ENCODE data around the gene USP24.
"Not testable (repeated sequence)": the region's sequence is repeated elsewhere in the genome, so short reads cannot be mapped to it uniquely, and the experiment has no call there.

USP24 gene

DNA sequence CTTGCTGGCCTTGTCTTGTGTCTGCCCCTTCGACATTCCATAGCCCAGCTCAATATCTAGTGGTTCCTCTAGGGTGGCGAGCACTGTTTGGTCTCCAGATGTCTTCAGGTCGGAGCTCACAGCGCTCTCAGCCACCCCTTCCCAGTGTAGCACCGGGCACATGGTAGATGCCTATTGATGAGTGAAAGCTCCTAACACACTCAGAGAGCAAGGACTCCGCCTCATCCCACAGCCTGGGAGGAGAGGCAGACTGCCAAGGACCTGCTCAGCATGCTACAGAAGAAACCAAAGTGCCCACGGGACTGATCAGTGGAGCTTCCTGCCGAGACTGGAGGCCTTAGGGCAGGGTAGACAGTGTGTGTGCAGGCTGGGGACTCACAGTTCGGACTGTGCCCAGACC lies 164.9 kb downstream of the USP24 start:
- no peak for DNase-seq

DNA sequence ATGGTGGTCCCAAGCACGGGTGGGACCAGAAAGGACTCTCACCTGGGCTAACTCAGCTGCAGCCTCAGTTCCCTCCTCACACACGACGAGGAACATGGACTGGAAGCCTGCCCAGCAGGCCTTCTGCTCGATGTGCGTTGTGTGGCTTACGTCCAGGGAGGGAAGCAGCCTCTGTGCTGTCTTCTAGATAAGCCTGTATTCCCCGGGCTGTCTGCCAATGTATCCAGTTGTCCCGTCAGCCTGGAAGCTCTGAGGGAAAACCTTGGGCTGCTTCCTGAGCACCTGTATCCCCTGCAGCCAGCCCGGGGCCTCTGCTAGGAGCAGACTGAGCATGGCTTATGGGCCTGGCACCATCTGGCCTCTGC lies 165.3 kb downstream of the USP24 start:
- DNase-seq: no peak

DNA sequence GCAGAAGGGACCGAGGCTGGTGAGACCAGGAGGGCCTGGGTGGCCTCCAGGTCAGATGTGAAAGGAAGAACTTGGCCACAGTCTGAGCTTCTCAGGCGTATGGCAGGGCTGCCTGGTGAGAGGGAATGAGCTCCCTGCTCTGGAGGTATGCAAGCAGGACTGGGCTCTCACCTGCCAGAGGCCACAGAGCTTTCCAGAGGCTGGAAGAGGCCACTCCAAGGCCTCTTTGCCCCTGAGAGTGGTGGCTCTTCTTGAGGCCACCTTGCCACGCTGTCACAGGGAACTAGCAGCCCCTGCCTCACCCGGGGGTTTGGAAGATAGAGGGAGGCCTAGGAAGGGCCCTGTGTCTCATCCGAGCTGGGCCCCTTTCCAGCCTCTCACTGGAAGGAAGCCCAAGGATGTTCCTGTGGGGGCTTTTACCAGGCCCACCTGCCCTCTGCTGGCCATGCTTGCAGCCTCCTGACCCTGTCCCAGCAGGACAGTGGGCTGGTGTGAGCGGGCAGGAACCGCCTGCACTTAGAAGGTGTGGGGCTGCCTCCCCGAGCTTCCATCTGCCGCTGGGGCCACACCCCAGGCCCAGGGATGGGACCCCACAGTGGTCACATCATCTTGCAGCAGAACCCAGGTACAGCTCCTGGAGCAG lies 165.8 kb downstream of the USP24 start:
- no peak for DNase-seq

DNA sequence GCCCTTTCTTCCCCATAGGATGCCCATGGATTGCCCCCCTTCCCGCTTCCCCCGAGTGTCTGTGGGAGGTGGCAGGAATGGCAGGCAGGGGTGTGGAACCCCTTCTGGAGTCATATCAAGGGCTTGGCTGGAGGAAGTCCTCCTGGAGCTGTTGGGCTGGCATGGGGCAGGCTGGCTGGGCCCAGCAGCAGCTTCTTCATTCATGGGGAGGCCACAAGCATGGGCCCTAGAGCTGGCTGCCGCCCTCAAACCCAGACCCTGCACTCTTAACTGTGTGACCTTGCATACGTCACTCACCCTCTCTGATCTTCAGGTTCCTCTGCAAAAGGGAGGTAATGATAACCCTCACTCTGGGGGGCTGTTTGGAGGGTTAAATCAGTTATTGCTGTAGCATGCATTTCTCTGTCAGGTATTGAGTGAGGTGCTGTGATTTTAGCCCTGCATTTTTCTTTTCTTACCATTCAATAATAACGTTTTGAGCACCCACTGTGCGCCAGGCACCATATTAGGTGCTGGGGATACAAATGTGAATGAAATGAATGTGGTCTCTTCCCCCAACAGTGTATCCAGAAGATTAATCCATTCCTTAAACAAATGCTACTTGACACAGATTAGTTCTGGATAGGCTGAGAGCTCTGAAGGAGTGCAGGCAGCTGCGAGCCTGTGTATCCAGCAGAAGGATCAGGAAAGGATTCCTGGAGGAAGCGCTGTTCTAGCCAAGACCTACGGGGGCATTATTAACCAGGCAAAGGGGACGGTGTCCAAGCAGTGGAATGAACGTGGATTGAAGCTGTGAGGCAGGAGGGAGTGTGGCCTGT lies 166.5 kb downstream of the USP24 start:
- no peak for DNase-seq

DNA sequence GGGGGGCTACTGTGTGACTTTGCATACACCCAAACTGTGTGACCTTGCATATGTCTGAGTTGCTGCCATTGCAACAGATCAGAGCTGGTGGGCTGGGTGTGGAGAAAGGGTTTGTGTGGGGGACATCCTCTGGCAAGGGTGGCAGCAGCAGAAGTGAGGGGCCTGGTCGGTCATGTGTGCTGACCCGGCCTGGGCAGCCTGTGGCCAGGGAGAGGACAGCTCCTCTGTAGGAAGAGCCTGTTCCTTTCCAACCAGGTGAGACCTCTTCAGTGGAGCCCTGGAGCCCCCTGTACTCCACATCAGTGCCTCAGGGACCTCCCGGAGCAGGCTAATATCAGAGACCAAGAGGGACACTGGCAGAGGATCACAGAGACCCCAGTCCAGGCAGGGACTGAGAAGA lies 167.6 kb downstream of the USP24 start:
- DNase-seq: no peak

DNA sequence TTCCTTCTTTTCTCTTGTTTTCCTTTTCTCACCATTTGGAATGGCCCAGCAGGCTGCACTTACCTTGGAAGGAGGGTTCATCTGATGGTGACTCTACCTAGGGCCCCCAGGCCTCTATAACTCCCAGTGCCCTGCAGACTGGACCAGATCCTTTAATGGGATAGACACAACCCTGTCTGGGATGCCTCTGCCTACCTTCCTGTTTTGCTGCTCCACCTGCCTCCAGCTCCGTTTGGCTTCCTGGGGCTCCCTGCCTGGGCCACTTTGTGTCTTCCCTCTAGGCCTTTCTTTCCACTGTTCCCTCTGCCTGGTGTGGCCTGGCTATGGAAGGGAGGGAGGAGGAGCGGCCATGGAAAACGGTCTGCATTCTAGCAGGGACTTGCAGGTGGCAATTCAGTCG lies 168.3 kb downstream of the USP24 start:
- no peak for DNase-seq

DNA sequence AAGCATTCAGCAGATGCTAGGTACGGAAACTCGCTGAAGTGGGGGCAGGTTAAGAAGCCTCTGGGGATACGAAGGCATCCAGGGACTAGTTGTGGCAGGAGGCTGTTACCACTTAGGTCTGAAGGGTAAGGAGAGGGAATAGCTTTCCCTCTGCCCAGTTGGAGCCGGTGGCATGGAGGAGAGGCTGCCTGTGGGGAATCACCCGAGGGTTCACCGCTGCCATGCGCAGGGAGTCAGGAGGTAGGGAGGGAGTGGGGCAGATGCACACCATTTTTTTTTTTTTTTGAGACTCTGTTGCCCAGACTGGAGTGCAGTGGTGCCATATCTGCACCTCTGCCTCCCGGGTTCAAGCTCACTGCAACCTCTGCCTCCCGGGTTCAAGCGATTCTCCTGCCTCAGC lies 169.7 kb downstream of the USP24 start:
- DNase-seq: no peak

DNA sequence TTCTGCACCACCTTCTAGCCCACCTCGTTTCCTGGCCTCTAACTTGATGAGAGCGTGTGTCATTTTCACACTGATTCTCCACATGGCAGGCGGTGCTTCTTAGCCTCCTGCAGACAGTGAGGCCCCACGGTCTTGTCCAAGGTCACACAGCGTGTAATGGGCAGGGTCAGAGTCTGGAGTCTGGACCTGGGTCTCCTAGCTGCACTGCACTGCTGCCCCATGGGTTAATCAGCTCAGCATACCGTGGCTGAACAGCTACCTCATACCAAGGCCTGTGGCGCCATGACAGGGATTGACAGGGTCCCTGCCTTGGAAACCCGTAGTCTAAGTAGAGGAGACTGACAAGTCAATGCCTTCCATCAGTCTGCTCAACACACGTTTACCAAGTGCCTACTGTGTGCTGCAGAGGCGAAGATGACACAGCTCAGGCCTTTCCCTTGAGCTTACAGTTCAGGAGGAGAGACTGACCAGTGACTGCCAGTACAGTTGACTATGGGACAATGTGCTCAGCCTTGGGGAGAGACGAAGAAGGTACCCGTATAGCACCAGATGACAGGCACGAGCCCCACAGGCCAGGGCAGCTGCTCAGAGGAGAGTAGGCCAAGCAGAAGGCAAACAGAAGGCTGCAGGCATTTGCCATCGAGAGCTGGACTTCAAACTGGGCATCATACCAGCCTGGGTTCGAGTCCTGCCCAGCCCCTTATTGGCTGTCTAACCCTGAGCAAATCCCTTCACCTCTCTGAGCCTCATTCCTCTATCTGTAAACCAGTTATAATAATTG lies 170.4 kb downstream of the USP24 start:
- no peak for DNase-seq

DNA sequence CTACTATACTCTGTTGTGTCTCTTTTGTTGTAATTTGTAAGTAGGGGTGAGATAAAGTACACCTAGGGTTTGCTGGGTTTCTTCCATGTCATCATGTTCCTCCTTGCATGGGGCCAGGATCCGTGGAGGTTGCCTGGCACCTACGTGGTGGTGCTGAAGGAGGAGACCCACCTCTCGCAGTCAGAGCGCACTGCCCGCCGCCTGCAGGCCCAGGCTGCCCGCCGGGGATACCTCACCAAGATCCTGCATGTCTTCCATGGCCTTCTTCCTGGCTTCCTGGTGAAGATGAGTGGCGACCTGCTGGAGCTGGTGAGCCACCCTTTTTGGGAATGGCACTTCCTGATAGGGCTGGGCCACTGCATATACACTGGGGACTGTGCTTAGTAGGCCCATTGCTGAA lies 171.4 kb downstream of the USP24 start:
- no peak for DNase-seq

DNA sequence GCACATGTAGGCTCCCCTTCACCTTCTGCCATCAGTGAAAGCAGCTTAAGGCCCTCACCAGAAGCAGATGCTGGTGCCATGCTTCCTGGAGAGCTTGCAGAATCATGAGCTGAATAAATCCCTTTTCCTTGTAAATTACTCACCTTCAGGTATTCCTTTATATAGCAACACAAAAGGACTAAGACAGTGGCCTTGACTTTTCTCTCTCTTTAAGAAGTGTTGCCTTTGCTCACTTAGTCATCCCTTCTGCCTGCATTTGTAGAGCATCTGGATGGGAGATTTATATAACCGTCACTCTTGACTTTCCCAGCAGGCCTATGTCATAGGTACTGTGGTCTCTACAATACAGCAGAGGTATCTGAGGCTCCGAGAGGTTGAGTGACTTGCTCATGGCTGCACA lies 172.2 kb downstream of the USP24 start:
- no peak for DNase-seq

DNA sequence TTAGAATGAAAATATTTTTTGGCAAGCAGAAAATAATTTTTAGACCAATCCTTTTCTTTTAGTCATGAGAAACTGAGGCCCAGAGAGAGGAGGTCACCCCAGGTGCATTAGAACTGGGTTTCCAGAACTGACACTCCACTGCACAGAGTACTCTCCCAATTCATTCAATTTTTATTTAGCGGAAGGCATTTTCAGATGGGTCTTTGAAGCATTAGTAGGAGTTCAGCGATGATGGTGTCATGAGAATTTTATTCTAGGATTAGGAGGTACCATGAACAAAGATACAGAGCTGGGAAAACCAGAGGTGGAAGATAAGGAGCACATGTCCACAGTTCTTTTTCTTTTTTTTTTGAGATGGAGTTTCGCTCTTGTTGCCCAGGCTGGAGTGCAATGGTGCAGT lies 173.6 kb downstream of the USP24 start:
- DNase-seq: no peak

DNA sequence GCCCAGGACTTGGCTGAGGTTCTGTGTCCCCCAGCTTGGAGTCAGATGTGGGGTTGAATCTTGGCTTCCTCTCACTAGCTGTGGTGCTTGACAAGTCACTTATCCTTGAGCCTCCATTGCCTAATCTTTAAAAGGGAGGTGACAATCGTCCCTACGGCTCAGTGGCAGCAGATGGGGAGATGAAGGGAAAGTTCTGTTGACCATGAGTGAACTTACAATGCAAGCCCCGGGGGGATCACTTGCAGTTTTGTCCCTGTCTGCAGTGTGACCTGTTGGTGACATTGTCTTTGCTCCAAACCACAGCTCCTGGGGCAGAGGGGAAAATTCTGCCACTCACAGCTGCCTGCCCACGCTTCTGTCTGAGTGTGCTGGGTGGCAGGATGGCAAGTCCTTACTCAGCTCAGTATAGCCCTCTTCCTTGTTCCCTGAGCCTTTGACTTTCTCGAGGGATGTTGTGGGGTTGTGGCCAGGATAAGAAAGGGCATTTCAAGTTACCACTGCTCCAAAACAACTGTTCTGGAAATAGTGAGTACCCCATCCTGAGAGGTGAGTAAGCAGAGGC lies 174.2 kb downstream of the USP24 start:
- DNase-seq: no peak

DNA sequence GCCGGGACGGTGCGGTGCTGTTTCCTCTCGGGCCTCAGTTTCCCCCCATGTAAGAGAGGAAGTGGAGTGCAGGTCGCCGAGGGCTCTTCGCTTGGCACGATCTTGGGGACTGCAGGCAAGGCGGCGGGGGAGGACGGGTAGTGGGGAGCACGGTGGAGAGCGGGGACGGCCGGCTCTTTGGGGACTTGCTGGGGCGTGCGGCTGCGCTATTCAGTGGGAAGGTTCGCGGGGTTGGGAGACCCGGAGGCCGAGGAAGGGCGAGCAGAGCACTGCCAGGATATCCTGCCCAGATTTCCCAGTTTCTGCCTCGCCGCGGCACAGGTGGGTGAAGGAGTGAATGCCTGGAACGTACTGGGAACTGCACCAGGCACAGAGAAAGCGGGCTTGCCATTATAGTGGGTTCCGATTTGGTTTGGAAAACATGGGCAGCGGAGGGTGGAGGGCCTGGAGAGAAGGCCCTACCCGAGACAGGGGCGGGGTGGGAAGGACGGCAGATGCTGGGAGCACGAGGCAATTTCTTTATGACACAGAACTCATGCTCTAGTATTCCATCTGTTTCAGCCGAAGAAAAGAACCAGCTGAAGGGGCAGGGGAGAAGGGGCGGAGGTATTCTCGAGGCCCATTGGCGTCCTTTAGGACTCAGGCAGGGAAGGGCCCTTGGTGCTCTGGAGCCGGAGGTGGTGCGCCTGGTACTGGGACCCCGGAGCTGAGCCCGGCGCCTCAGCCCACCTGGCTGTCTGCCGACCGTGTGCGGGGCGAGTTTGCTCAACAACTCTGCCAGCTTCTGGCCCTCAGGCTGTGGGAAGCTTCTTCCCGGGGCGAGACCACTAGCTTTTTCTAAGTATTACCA lies 174.9 kb downstream of the USP24 start:
- no peak for DNase-seq

DNA sequence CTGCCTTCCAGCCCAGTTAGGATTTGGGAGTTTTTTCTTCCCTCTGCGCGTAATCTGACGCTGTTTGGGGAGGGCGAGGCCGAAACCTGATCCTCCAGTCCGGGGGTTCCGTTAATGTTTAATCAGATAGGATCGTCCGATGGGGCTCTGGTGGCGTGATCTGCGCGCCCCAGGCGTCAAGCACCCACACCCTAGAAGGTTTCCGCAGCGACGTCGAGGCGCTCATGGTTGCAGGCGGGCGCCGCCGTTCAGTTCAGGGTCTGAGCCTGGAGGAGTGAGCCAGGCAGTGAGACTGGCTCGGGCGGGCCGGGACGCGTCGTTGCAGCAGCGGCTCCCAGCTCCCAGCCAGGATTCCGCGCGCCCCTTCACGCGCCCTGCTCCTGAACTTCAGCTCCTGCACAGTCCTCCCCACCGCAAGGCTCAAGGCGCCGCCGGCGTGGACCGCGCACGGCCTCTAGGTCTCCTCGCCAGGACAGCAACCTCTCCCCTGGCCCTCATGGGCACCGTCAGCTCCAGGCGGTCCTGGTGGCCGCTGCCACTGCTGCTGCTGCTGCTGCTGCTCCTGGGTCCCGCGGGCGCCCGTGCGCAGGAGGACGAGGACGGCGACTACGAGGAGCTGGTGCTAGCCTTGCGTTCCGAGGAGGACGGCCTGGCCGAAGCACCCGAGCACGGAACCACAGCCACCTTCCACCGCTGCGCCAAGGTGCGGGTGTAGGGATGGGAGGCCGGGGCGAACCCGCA lies 175.7 kb downstream of the USP24 start, which contains the start of gene PCSK9:
TSS of gene PCSK9 (plus strand) at position 207 of the 741 bp plus-strand sequence. CDS start at position 497, 290 bp downstream.
- DNase-seq: no peak

DNA sequence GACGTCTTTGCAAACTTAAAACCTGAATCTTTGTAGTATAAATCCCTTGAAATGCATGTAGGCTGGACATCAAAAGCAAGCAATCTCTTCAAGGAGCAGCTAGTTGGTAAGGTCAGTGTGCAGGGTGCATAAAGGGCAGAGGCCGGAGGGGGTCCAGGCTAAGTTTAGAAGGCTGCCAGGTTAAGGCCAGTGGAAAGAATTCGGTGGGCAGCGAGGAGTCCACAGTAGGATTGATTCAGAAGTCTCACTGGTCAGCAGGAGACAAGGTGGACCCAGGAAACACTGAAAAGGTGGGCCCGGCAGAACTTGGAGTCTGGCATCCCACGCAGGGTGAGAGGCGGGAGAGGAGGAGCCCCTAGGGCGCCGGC lies 176.2 kb downstream of the USP24 start:
- DNase-seq: no peak

DNA sequence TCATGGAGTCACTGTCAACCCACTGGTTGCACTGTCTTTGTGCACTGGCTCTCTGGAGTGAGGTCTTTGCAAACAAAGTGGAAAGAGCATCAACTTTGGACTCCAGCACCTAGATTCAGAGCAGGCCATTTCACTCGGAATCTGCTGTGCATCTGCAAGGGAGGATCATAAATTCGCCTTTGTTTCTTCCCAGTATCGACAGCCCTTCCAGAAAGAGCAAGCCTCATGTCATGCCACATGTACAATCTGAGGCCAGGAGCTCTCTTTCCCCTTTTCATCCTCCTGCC lies 176.7 kb downstream of the USP24 start:
- DNase-seq: no peak

DNA sequence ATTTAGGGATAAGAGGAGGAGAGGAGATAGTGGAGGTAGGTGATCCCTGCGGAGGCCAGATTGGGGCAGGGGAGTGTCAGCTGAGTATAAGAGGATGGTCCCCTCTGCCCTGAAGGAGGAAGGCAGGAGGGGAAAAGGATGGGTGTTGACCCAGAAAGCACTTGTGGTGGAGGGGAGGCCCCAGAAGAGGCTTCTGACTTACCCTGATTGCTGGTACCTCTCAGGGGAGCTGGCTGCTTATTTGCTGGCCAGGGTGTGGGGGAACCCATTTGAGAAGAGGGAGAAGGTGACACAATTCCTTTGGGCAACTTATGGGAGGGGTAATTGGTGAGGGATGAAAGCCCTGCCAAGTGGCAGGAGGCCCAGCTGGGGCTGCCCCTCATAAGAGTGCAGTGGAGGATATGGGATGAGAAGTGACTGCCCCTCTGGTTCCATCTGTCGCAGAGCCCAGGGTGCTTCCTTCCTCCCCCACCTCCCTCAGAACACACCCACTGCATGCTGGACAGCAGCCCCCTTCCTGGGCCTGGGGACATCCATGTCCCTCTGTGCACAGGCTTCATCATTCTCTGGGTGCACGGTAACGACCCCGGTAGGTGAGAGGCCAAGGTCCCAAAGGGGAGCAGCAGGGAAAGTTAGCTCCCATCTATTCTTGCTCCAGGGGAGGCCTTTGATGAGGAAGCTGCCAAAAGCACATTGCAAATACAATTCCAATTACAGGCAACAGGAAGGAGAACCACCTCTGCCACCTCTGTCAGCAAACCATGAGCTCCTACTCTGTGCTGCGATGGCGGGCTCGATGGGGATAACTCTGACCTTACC lies 177.2 kb downstream of the USP24 start:
- DNase-seq: no peak

DNA sequence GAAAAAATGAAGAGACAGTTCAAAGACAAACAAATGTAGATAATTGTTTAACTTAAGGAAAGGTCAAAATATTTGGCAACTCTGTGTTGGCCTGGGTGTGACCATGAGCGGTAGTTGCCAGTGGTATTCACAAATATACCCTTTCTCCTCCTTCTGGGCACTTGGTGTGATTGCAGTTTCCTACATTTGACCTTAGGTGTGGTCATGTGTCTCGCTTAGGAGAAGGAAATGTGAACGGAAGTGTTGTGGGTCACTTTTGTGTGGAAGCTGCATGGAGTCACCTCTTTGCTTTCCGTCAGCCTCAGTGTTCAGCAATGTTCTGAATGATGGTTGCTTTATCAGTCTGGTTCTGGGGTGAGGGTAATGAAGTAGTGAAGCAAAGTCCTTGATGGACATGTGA lies 179.3 kb downstream of the USP24 start:
- no peak for DNase-seq

DNA sequence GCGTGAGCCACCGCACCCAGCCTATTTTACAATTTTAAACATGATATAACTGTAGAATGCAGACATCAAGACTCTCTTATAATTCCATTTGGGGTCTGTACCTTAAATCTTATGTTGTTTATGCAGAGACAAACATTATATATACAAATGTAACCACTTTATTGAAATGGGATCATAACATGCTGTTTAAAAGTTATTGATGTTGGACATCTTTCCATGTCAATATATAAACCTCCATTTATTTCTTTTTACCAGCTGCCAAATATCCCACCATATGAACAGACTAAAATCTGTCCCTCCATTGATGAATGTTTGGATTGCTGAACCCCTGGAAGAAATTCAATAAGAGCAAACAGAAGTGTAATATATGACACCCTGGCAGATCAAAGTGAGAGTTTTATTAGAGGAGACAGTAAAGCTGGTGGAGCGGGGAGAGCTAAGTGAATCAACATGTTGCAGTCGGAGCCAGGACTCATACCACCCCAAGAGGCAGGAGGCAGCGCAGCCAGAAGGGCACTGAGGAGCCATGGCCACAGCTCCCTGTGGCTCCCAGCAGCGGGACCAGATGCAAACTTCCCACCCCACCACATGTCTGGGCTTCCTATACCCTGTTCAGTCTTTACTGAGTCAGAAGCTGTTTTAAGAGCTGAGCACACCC lies 180.6 kb downstream of the USP24 start:
- DNase-seq: no peak

DNA sequence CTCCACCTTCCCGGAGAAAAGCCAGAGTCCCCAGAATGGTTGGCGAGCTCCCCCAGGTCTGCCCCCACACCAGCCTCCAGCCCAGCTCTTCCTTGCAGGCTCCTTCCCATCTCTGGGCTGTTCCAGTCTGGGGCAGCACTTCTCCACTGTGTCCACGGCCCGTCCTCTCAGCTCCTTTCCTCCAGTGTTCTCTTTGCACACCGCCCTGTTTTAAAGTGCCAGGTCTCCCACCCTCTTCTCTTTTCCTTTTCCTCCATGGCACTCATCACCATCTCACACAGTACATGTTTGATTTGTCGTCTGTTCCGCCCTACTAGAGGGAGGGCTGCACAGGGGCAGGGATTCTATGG lies 181.9 kb downstream of the USP24 start:
- DNase-seq: no peak

DNA sequence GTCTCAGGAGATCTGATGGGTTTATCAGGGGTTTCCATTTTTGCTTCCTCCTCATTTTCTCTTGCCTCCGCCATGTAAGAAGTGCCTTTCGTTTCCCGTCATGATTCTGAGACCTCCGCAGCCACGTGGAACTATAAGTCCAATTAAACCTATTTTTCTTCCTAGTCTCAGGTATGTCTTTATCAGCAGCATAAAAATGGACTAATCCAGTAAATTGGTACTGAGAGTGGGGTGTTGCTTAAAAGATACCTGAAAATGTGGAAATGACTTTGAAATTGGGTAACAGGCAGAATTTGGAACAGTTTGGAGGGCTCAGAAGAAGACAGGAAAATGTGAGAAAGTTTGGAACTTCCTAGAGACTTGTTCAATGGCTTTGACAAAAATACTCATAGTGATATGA lies 184.1 kb downstream of the USP24 start:
- DNase-seq: not testable (repeated sequence)

Measured in activated CD4-positive, alpha-beta T cell treated with anti-CD3 and anti-CD28 coated beads for 4 hours (primary cell).